AG09309 (cell line): ENCODE data around the gene PTPN14.

Experiments
- DNase-seq: peaks from one replicate; pipeline ENCODE4 v3.0.0-alpha.2; 2010; ENCODE audit warnings: low read depth
- H3K4me3 ChIP-seq: 2 replicates; pipeline ENCODE4 v1.5.1; 2011; ENCODE audit warnings: mild to moderate bottlenecking, low read depth, low read length, moderate library complexity; ENCODE audit not compliant: control insufficient read depth
- TF ChIP-seq, protein P1 (sequence below): IDR thresholded peaks from 2 replicates; pipeline ENCODE4 v1.5.1; 2011; ENCODE audit warnings: mild to moderate bottlenecking, low read depth, low read length, inconsistent platforms; ENCODE audit not compliant: insufficient read depth, control insufficient read depth; ENCODE audit errors: missing control alignments

The PTPN14 gene

DNA sequence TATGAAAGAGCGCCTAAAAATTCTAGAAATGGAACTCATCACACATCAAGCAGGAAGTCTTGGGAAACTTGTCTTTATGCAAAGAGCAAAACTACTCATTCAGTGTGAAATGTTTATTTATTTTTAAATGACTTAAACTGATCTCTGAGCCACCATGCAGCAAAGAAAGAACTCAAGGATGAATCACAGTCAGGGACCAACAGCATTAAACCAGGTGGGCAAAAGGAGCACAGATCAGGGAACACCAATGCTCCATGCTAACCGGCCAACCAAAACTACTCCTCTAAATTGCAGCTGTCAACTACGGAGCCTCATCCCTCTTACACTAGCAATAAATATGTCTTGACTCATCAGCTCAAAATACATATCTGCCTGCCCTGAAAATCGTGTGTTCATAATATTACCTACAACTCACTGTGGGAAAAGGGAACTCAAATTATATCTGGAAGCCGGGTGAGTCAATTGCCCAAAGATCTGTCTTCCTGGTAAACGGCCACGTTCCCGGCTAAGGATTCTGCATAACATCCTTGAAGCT is 129.2 kb downstream of the PTPN14 start:
- DNase-seq: no peak
- H3K4me3 ChIP-seq: no peak overlapping the region
- TF ChIP-seq, protein P1, sequence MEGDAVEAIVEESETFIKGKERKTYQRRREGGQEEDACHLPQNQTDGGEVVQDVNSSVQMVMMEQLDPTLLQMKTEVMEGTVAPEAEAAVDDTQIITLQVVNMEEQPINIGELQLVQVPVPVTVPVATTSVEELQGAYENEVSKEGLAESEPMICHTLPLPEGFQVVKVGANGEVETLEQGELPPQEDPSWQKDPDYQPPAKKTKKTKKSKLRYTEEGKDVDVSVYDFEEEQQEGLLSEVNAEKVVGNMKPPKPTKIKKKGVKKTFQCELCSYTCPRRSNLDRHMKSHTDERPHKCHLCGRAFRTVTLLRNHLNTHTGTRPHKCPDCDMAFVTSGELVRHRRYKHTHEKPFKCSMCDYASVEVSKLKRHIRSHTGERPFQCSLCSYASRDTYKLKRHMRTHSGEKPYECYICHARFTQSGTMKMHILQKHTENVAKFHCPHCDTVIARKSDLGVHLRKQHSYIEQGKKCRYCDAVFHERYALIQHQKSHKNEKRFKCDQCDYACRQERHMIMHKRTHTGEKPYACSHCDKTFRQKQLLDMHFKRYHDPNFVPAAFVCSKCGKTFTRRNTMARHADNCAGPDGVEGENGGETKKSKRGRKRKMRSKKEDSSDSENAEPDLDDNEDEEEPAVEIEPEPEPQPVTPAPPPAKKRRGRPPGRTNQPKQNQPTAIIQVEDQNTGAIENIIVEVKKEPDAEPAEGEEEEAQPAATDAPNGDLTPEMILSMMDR: no peak

DNA sequence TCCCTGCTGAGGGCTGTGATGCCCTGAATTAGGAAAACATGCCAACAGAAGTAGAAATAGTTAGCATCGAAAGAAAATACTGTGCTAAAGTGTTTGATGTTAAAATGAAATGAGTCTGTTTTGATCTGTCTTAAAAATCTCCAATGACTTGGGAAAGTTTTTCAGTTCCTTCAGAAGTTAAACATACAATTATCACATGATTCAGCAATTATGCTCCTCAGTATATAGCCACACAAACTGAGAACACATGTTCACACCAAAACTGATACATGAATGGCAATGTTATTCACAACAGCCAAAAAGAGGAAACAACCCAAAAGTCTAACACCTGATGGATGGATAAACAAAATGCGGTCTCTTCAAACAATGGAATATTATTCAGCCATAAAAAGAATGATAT is 130.6 kb downstream of the PTPN14 start:
- TF ChIP-seq, protein P1: no peak
- H3K4me3 ChIP-seq: no peak overlapping the region
- DNase-seq: no peak

DNA sequence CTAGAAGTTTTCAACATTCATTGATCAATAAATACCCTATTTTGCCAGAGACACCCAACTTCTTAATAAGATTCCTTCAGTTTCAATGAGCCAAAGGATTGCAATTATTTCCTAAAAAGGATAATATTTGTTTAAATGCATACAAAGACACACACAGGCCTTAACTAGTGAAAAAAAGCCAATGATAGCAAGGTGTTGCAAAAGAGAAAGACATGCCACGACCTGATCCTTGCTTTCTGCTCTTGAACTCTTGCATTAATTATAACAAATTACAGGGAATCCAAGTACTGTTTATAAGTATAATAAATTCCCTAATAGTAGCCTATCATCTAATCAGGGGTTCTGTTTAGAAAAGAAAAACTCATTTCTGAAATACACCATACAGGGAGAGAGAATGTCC is 131.1 kb downstream of the PTPN14 start:
- TF ChIP-seq, protein P1: no peak
- DNase-seq: no peak
- H3K4me3 ChIP-seq: no peak overlapping the region

DNA sequence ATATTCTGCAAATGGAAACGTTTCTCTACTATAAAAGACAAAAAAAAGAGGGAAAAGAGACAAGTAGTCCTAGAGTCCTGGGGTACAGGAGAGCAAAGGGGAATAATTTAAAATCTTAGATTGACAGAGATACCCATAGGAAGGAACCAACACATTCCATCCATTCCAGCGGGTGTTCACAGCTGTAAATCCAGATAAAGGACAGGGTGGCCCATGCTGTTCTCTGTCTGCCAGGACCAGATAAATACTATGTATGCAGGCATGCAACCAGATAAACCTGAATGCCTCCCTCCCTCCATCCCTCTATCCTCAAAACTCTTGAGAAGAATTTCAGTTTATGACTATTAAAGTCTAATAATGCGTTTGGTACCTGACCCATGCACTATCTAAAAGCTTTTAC is 131.8 kb downstream of the PTPN14 start:
- H3K4me3 ChIP-seq: no peak overlapping the region
- TF ChIP-seq, protein P1: no peak
- DNase-seq: no peak

DNA sequence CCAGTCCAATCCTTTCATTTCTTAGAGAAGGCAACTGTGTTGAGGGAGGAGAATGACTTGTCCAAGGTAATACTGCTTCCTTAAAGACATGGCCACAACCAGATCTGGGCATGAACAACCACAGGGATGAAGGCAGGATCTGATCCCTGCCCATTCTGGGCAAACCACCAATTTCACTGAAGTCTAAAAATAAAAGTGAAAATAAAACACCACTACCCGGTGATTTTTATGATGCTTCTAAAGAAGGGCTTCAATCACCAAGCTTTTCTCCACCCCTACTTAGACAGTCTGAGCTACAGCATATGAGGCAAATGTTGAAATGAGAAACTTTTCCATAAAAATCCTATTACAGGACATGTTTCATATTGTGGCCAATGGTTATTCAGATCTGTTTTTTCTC is 133.0 kb downstream of the PTPN14 start:
- no peak overlapping the region for H3K4me3 ChIP-seq
- TF ChIP-seq, protein P1: no peak

DNA sequence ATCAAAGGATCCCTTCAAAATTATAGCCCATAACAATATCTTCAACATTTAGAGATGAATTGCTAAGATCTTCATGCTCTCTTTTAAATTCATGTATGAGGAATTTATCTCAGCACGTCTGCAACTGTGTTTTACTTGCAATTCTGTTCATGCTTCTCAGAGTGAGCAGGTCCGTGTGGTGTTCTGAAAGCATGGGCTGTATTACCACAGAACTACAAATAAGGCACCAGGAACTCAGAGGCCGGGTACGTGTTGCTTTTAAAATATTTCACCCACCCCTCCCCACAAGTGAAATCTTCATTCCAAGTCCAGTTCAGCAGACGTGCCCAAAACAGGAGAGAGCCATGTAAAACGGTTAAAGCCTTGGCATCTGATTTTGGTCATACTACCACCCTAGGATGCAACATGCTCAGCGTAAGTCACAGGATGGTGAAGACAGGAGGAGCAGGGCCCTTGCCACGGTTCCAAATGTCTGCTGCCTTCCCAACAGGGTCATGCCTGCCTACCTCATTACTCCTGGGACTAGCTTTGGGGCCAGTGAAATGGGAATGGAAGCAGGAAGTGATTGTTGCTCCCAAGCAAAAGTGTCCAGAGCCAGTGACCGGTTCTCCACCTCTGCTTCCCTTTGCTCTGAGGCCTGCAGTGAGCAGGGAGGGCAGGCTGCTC is 133.7 kb downstream of the PTPN14 start:
- TF ChIP-seq, protein P1: no peak
- no peak for DNase-seq
- H3K4me3 ChIP-seq: no peak overlapping the region

More for the DNA sequence above, 133.0 kb downstream of the PTPN14 start:
- DNase-seq: no peak
